Activated naive CD4-positive, alpha-beta T cell treated with Interleukin-2 at 50 U/mL for 16 hours (primary cell): Measurements from ENCODE around the gene BRD4.

Experiments
- DNase-seq: peaks from one replicate; pipeline ENCODE4 v3.0.0-alpha.2; 2020

The BRD4 gene

DNA sequence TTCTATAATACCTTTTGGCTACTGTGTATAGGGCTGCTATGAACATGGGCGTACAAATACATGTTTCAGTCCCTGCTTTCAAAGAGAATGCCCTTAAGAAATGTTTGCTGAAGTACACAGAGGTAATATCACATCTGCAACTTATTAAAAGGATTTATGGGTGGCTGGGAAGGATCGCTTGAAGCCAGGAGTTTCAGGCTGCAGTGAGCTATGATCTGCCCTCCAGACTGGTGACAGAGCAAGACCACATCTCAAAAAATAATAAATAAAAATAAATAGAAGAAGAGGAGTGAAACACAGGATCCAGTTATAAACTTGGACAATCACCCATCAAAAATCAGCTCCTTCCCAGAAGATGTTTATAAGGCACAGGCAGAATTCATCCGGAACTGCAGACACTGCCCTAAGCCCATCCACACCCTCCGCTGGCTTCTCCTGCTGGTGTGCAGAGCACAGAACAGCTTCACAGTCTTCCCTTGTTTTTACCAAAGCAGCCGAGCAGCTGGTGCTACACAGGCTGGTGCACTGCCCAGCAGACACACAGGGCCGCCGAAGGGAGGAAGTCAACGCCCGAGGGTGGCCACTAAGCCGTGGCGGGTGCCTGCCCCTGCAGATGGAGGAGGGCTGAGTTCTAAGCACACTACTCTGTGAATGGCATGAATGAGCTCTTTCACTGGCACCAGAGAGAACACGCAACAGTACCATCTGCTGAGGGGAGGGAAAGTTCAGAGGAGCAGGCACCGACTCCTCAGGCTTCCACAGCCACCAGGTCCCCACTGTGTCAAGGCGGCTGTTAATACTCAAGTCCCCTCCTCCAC, 44.0 kb downstream of the BRD4 start:
- no peak for DNase-seq

DNA sequence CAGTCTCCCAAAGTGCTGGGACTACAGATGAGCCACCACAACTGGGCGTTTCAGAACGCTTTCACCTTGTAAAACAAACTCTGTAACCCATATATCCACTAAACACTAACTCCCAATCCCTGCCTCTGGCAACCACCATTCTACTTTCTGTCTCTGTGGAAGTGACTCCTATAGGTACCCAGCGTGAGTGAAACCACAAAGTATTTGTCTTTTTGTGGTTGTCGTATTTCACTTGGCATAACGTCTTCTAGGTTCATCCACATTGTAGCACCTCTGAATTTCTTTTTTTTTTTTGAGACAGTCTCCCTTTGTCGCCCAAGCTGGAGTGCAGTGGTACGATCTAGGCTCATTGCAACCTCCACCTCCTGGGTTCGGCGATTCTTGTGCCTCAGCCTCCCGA, 44.8 kb downstream of the BRD4 start:
- no peak for DNase-seq

DNA sequence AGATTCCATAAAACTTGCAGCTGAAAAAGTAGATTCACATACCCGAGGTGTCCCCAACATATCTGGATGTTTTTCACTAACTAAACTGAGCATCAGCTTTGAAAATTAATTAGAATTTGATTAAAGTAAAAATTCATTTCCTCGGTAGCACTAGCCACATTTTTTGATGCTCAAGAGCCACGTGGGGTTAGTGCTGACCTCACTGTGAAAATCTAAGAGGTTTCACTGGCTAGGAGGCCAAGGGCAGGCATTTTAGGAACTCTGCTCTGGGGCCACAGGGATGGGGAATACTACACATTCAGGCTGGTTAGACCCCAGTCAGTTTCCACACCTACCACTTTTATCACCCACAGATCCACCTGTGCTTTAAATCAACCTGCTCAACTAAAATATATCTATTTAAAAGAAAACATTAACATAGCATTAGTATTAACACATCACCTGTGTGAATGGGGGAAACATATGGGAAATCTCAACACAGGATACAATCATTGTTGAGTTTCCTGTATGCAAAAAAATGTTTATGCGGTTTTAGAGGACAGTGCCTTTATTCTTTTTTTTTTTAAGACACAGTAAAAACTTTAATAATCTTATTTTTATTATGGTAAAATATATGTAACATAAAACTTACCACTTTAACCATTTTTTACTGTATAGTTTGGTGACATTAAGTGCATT, 45.5 kb downstream of the BRD4 start:
- DNase-seq: no peak

DNA sequence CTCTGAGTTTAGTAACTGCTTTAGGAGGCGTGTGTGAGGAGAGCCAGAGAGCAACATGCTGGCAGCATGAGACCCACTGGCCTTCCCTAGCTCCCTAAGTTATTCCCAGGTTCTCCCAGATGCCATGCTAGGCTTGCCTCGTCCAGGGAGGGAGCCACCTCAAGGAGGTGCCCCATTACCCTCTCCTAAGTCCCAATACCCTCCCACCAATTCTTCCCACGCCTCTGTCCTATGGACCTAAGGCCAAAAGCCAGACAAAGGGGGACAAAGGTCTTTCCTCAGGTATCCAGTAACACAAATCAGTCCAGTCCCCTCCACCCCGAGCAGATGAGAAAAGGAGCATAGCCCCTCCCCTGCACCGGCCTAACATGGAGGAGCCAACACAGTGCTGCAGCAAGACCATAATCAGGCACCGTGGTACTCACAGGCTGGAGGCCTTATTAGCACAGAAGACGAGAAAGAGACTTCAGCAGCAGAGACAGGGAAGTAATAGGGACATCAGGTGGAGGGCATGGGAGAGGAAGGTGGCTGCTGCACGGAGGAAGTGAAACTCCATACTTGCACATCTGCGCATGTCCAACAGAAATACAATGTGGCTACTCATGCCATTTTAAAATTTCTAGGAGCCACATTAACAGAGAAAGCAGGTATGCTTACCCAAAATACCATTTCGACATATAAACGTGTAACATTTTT, 46.3 kb downstream of the BRD4 start:
- no peak for DNase-seq

DNA sequence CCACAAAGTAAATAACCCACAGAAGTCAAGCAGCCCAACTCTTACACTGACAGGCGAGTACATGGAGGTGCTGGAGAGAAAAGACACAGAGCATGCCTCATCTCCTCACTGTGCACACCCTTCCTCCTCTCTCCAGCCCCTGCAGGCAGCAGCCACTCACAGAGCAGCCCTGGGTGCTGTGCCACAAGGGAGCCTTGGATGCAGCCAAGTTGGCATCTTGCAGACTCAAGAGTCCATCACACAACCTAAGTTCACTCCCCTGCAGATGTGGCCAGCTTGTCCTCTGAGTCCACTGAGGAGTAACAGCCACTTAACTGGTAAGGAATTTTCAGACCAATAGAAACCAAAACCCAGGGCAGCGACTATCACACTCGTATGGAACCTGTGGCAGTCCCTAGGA, 47.4 kb downstream of the BRD4 start:
- DNase-seq: no peak

DNA sequence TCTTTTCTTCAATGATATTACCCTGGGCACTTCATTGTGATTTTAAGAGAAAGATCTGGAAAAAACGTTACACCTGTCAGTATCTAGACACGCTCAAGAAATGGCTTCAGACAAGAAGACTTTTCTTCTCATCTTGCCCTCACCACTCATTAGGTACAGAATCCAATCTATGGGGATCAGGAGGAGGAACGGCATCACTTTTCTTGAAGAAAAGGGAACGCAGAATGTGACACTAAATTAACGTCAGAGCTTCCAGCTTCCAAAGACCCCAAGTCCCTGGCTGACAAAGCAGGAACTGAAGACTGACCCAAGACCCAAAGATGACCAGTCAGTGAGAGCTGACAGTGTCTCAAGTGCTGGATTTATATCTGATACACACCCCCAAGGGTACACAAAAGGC, 48.2 kb downstream of the BRD4 start:
- no peak for DNase-seq

DNA sequence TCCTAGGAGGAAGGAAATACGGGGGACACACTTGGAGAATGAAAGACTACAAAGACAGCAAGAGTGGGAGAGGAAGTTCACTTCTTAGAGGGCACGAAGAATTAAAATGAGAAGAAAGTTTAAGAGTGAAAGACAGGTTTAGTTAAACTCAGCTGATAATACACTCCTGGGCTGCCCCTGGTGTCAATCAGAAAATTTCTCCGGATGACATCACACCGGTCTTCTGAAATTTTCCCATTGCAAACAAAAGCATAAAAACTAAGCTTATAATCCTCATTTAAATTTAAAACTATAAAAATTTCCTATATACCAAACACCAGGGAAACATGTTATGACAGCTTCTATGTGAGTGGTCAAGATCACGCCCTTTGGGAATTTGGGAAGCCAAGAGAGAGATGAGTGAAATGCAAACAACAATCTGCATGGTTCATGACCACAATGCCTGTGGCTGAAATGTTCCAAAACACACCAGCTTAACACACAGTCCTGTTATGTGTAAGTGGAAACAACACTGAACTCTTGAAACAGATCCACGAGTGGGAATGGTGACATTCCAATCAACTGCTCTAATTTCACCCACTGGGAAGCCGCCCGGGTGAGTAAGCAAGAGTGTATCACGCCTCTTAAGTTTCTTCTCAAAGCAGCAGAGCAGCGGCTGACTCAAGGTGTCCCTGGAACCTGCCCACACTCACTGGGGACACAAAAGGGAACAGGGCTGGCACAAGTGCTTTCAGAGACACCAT, 49.0 kb downstream of the BRD4 start:
- peak; percentile 51 for DNase-seq

DNA sequence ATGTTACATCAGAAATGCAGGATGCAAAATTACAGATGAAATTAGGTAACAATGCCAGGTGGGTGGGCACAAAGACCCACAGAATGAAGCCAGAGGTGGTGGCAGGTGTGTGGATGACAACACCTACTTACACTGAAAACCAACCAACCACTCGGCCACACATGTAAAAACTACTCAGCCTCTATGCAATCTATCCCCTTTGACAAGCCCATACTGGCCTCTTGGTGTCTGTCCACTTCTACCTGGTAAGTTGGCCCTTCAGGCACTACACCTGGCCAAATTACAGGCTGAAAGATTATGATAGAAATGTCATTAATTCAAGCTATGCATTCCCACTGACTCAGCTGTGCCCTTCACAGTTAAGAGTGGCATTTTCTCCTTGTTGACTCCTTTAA, 50.0 kb downstream of the BRD4 start:
- no peak for DNase-seq

DNA sequence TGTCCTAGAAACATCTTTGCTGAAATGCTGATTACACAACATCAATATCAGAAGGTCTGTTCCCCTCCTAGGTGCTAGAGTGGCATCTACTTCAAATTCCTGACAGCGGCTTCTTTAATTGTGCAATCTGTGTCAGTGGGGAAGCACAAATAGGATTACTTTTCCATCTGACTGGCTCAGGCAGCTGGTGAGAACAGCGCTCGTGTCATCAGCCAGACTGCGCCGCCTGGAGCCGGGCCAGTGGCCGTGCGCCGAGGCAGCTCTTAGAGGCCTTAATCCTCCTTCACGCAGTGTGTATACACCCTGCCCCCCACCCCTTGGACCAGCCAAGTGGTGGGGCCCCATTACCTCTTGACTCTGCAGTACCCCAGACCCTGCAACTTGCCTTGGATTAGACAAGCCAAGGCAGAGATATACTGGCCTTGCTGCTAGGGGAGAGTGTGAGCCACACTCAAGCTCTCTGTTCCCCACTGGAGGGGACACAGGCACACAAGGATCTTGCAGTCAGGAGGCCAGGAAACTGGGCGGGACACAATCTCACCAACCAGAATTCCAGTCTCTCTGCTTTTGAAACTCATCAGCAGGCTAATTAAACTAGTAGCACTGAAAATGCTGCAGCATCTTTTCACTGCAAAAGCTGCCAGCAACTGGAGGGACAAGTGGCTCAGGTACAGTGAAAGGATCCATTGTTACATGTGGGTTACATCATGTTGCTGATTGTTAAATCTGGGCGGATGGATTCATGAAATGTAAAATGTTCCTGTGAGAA, 51.2 kb downstream of the BRD4 start:
- DNase-seq: no peak

DNA sequence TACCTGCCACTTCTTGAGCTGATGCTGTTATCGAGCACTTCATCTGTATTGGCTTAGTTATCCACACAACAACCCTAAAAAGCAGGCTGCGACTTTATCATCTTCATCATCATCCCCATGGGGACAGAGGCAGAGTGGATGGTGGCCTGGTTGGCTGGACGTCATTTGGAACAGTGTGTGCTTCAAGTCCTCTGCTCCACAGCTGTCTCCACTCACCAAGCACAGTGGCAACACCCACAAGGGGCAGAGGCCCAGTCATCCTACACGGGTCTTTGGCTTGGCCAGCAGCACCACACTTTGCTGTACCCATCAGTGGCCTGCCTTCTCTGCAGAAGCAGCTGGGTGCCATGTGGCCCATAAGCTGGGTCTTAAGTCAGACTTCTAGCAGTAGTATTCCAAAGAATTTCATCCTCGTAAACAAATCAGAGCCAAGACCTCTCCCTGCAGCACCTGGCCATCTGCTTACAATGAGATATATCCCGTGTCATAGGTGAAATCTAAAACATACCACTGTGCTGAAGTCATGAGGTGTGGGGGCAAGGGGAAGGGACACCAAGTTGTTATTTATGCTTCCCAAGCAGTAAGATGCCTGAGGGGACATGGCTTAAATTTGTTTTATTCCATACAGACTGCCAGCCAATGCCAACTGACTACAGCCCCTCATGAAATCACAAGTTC, 52.2 kb downstream of the BRD4 start:
- DNase-seq: no peak

DNA sequence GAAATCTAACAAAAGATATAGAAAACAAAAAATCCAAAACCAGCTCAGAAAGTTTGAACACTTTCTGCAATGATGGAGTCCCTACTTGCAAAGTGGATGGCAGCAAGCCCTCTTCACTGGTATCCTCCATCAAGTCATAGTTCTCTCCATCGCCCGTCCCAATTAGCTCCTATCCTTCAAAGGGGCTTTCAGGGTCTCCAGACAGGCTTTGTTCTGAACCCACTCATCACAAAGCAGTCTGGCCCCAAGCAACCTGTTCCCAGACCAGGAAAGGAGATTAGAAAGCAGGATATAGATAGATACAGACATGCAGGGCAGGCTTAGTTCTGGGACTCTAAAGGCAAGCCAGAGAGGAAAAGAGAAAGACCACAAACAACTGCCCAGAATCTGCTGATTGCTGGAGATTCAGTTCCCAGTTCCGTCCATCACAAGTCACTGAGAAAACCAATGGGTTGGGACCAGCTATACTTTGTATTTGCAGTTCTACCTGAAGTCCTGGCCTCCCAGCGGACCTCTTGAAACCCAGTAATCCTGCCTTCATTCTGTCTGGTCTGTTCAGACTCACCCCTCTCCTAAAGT, 52.9 kb downstream of the BRD4 start:
- no peak for DNase-seq

DNA sequence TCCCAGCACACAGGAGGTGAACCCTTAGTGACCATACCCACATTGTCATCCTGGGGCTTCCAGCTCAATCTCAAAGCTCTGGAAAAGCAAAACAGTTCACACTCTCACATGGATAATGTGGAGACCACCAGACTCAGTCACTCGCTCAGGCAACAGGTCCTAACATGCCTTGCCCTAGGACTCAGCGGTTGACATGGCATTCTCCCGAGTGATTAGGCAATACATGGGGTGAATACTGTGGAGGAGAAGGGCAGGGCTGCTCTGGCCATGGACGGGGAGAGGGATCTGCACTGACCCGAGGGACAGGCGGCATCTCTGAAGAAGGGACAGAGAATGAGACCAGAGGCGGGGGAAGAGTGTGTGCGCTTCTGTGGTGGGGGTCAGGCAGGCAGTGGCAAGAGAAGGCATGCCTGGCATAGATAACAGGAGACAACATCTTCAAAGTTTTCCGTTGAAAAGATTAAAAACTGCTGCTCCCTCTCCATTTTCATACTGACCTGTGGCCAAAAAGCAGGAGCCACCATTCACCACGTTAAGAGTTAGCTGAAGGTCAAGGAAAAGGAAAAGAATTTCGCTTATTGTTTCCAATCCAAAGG, 55.6 kb downstream of the BRD4 start:
- no peak for DNase-seq

DNA sequence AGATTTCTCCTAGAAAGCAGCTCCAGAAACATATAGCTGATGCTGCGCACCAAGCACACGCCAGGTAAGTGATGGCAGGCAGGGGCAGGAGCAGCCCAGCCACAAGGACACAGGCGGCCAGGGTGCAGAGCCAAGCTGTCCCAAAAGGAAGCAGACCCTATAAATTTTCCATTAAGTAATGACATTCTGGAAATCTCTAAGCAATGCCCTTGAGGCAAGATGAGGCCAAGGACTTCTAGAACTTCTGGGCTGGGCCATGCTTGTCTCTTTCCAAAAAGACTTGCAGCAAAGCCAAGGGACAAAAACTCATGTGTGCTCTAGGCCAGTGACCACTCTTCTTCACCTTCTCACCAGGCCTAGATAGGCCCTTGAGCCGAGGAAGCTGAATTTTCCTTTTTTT, 57.9 kb downstream of the BRD4 start:
- no peak for DNase-seq

DNA sequence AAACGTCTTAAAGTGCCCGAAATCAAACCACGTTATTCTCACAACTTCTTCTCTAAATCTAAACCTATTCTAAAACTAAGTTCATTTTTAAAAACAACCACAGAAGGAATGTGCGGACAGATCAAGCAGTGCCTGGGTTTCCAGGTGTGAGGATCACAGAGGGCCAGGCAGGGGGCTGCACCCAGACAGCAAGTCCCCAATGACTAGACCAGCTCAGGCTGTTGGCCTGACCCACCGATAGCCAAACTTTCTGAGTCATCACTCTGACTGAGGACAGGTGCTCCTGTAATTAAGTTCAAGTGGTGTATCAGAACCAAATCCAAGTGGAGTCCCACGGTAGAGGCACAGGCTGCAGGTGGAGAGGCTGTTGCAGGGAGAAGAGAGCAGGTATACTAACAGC, 62.5 kb downstream of the BRD4 start:
- no peak for DNase-seq

DNA sequence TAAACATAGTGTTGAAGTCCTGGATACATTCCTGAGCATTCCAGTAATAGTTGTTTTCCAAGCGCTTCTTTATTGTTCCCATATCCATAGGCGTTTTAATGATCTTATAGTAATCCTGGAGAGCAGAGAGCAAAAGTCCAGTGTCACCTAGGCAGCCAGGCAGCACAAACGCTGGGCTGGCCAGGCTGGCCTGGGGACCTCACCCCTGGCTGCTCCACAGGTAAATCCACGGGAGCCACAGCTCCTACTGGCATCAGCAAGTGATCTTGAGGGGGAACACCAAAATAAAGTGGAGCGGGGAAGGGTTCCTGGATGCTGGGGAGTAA, 63.4 kb downstream of the BRD4 start:
- no peak for DNase-seq

DNA sequence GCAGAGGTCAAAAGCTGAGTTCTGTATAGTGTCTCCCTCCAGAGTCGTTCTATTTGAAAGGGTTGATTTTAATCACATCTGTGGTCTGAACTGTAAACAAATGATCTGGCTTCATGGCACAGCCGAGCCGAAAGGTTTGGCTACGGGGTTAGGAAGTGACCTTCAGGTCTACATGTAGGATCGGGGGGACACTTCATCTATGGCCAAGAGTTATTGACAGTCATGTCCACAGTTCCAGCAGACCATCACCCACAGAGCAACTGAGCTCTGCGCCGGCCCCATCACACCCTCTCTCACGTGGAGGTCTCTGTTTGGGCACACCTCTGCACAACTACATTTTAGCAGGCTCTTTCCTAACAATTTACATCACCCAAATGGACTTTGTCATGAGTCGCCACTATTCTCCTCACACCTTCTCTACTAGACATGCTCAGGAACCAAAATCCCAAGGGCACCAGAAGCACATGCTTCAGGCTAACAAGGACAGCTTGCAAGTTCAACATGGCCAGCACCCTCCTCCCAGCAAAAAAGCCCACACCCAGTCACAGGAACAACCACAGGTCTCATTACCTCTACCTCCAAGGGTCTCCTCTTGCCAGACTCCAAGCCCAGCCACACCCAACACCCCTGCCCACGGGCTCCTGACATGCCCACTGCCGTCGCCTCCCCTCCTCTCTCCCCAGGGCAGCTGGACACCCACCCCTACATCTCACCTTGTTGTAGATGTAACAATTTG, 64.0 kb downstream of the BRD4 start:
- DNase-seq: no peak

DNA sequence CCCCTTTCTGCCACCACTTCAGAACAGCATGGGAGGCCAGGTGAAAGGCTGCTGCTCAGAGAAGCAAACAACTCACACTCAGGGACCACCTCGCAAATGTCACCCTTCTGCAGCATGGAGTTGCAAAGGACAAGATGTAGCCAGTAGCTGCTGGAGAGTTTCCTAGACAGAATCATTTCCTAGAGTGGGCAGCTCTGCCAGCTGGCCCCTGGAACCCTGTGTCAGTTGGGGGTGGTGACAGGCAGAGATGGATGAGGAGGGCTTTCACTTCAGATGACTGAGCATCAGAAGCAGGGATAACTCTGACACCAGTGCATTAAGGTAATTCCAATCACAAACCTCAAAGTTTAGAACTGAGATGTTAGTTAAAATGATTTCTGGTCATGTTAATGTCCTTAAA, 65.7 kb downstream of the BRD4 start:
- no peak for DNase-seq

DNA sequence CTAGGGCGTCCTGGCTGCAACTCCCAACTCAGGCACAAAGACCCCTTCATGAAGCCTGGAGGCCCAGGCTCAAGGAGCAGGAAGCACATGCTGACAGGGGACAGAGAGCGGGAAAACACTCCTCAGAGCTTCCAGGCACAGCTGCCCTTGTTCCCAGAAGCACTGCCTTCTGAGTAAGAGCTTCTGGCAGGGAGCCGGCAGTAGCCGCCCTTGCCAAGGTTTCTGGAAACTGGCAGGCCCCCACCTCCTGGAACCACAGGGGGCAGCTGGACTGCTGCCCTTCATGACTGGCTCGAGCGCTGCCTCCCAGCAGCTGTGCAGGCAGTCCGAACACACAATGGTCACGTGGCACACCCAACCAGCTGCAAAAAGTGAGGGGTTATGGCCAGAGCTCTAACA, 66.5 kb downstream of the BRD4 start:
- DNase-seq: no peak

DNA sequence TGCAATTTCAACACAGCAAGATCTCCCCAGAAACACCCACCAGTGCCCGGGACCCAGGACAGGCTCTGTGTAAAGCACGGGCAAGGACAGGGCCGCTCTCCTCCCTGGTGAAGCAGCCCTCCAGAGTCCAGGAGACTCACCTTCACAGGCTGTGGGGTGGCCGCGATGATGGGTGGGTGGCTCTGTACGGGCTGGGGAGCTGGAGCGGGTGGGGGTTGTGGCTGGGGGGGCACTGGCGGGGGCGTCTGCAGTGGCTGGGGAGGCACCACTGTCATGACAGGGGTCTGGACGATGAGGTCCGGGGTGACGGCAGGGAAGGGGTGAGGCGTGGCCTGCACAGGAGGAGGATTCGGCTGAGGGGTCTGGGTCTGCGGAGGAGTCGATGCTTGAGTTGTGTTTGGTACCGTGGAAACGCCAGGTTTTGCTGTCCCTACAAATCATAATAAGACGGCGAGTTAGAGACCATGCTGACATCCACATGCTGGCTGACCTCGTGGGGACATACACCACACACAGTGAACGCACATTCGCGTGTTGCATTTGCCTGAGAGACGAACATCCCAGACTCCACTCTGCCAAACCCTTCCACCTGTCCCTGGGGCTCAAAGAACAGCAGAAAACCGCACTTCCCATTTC, 67.0 kb downstream of the BRD4 start:
- DNase-seq: no peak

DNA sequence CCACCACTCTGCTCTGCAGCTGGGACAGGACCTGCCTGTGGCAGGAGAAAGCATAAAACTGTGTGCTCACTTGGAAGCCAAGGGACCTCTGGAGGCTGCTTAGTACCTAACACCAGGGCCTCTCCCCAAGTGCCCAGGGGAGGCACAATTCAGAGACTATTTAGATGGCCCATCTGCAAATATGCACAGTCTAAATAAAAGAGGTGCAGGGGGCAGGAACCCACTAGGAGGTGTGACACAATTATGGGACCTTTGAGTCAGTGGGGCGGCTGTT, 67.5 kb downstream of the BRD4 start:
- no peak for DNase-seq
